Stimulated activated CD4-positive, alpha-beta T cell treated with anti-CD3 and anti-CD28 coated beads, TNF-alpha, amount 100 ng/mL, for 48 hours (primary cell): Measurements from ENCODE around the gene SLC43A3.
"Not testable (repeated sequence)": the region's sequence is repeated elsewhere in the genome, so short reads cannot be mapped to it uniquely, and the experiment has no call there.

Source experiments
- DNase-seq, 3 donors: peaks; one replicate each; pipeline ENCODE4 v3.0.0-alpha.2; 2020; ENCODE audit warnings: low read depth in 3 of 3

The SLC43A3 gene

GRCh38 chr11:57380975-57381374 lies 45.9 kb downstream of the SLC43A3 start, which contains the start of gene PRG3:
PRG3 (minus strand) TSS chr11:57381150; CDS start chr11:57380708, 442 bp downstream.
- no peak for DNase-seq

GRCh38 chr11:57379732-57380131 lies 47.2 kb downstream of the SLC43A3 start:
- DNase-seq, result no peak

- no peak for DNase-seq
These were observed 48.7 kb downstream of the SLC43A3 start for GRCh38 chr11:57378186-57378585.

GRCh38 chr11:57377107-57377506 lies 49.8 kb downstream of the SLC43A3 start:
- no peak for DNase-seq

GRCh38 chr11:57376095-57377090 lies 50.5 kb downstream of the SLC43A3 start:
- DNase-seq, result no peak

GRCh38 chr11:57375490-57375889 lies 51.4 kb downstream of the SLC43A3 start:
- DNase-seq, result no peak

- no peak for DNase-seq
These were observed 52.0 kb downstream of the SLC43A3 start for GRCh38 chr11:57374966-57375365.

GRCh38 chr11:57373146-57373545 lies 53.8 kb downstream of the SLC43A3 start:
- no peak for DNase-seq

- no peak for DNase-seq
These were observed 56.0 kb downstream of the SLC43A3 start for GRCh38 chr11:57370941-57371340.

GRCh38 chr11:57370251-57370650 lies 56.7 kb downstream of the SLC43A3 start:
- DNase-seq, result no peak

- no peak for DNase-seq
These were observed 58.1 kb downstream of the SLC43A3 start for GRCh38 chr11:57368845-57369232.

GRCh38 chr11:57368106-57368844 lies 58.6 kb downstream of the SLC43A3 start:
- no peak for DNase-seq

GRCh38 chr11:57364851-57365660 lies 61.9 kb downstream of the SLC43A3 start:
- no peak for DNase-seq

GRCh38 chr11:57363131-57364080 lies 63.5 kb downstream of the SLC43A3 start:
- DNase-seq, result no peak

- DNase-seq, result no peak
These were observed 65.0 kb downstream of the SLC43A3 start for GRCh38 chr11:57361926-57362325.

- not testable (repeated sequence) for DNase-seq
These were observed 65.5 kb downstream of the SLC43A3 start for GRCh38 chr11:57361420-57361819.

- no peak for DNase-seq
These were observed 65.9 kb downstream of the SLC43A3 start for GRCh38 chr11:57360991-57361390.

GRCh38 chr11:57359896-57360690 lies 66.8 kb downstream of the SLC43A3 start:
- DNase-seq, result no peak

GRCh38 chr11:57359396-57359795 lies 67.5 kb downstream of the SLC43A3 start:
- no peak for DNase-seq

- DNase-seq, result no peak
These were observed 67.9 kb downstream of the SLC43A3 start for GRCh38 chr11:57358991-57359390.
